ENCODE data around the gene ERC2. TPM values are rescaled to one million over a fixed set of nuclear protein-coding genes. Genes with fewer than 3 reads are reported as not detected.

Gene ERC2
- total and polyA plus RNA-seq, 12 donors, result 0.22 to 4.2 (median 1.7) TPM

- Histone ChIP-seq H3K36me3 (no peaks in the 10 kb centered on the region), H3K9me3 (peaks cover 0 to 4% (median 0%) of the 10 kb centered on the region in 11 donors), H3K4me3 (no peak overlapping the region), H3K4me1 (no peaks in the 10 kb centered on the region), H3K27me3 (peaks cover 0 to 5% (median 0%) of the 10 kb centered on the region in 7 donors), H3K27ac (no peak overlapping the region)
- DNase-seq (no peak), ATAC-seq (no peak)
- TF ChIP-seq CTCF (IDR thresholded peaks at IDR 0.05), result no peak
- 76 to 82% methylated on average over 2 of the region's 2 CpGs for WGBS, 2 donors
- intact Hi-C loops (cut with DNase I), result loop anchor here in 4 of 10 donors (10.0 kb wide), 1 partner anchor 1403 kb away; no protein-coding TSS in a partner anchor
Measured at GRCh38 chr3:56257826-56258225, 210.4 kb downstream of the ERC2 start.

DNA sequence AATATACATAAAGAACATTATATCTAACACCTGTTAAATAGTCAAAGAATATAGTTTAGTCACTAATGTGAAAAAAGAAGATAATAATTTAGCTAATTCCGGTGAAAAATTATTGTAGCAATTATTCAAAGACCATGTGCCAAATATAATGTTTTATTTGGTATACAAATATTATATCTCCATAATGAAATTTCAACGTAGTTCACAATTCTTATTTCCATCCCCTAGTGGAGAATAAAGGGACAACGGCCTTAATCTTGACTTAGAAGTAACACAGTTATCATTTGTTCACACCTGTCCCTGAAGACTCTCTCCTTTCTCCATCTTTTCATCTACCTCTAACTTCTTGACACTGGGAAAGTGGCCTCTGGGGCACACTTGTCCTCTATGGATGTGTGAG lies 213.4 kb downstream of the ERC2 start:
- ATAC-seq, result no peak
- Histone ChIP-seq H3K4me3 (no peak overlapping the region), H3K27me3 (peaks cover 0 to 4% (median 0%) of the 10 kb centered on the region in 7 donors), H3K36me3 (no peaks in the 10 kb centered on the region), H3K4me1 (no peaks in the 10 kb centered on the region), H3K9me3 (no peaks in the 10 kb centered on the region), H3K27ac (no peak overlapping the region)
- WGBS, 2 donors, result 81 to 85% methylated on average over 3 of the region's 3 CpGs
- DNase-seq, result no peak
- peak in 5 of 9 donors; percentile 5 to 33 (median 12) for TF ChIP-seq CTCF (IDR thresholded peaks at IDR 0.05)
- intact Hi-C loops (cut with DNase I), result loop anchor here in 8 of 10 donors (5.0 to 10.0 kb wide), 7 partner anchors 768 to 1403 kb away; partner anchors contain the start of gene WNT5A (in 4 of the 8)

GRCh38 chr3:56253941-56254665 lies 214.2 kb downstream of the ERC2 start:
- Histone ChIP-seq H3K27me3 (peaks cover 0 to 4% (median 0%) of the 10 kb centered on the region in 7 donors), H3K27ac (no peak overlapping the region), H3K4me1 (no peaks in the 10 kb centered on the region), H3K9me3 (no peaks in the 10 kb centered on the region), H3K36me3 (no peaks in the 10 kb centered on the region), H3K4me3 (no peak overlapping the region)
- ATAC-seq (no peak), DNase-seq (no peak)
- 63 to 68% methylated on average over 7 of the region's 7 CpGs for WGBS, 2 donors
- intact Hi-C loops (cut with DNase I), result loop anchor here in 8 of 10 donors (5.0 to 10.0 kb wide), 7 partner anchors 767 to 1402 kb away; partner anchors contain the start of gene WNT5A (in 4 of the 8)
- TF ChIP-seq CTCF (IDR thresholded peaks at IDR 0.05), result no peak

- H3K27me3 ChIP-seq, result peaks cover 0 to 4% (median 0%) of the 10 kb centered on the region in 7 donors
- TF ChIP-seq CTCF (IDR thresholded peaks at IDR 0.05), result peak; percentile 55 to 82 (median 77)
- peak in 1 of 2 donors; percentile 32 for DNase-seq
- no peaks in the 10 kb centered on the region for H3K36me3 ChIP-seq
- no peaks in the 10 kb centered on the region for H3K4me1 ChIP-seq
- no peaks in the 10 kb centered on the region for H3K9me3 ChIP-seq
- 88 to 94% methylated on average over 3 of the region's 3 CpGs for WGBS, 2 donors
- ATAC-seq, result peak in 1 of 8 donors; percentile 39
- H3K27ac ChIP-seq, result no peak overlapping the region
- no peak overlapping the region for H3K4me3 ChIP-seq
- intact Hi-C loops (cut with DNase I), result loop anchor here in 8 of 10 donors (5.0 to 10.0 kb wide), 7 partner anchors 764 to 1399 kb away; partner anchors contain the start of gene WNT5A (in 4 of the 8)
Measured at GRCh38 chr3:56251343-56251945, 216.8 kb downstream of the ERC2 start.

All from heart right ventricle (tissue), 16 donors.